Duodenal mucosa (tissue), 2 donors: ENCODE results near the gene SIK3.
"Not testable (repeated sequence)": the region's sequence is repeated elsewhere in the genome, so short reads cannot be mapped to it uniquely, and the experiment has no call there.

Experiments
- H3K27ac ChIP-seq: one replicate; pipeline ENCODE4 v1.7.0; 2013; ENCODE audit warnings: low read depth, low read length
- H3K27me3 ChIP-seq, 2 donors: one replicate each; pipeline ENCODE4 v1.7.0; 2013; ENCODE audit warnings: low read length in 2 of 2, control low read depth in 1 of 2; ENCODE audit not compliant: insufficient read depth in 2 of 2, control insufficient read depth in 1 of 2
- H3K36me3 ChIP-seq, 2 donors: one replicate each; pipeline ENCODE4 v1.7.0; 2013; ENCODE audit warnings: low read length in 2 of 2, control low read depth in 1 of 2; ENCODE audit not compliant: insufficient read depth in 2 of 2, control insufficient read depth in 1 of 2
- H3K4me1 ChIP-seq, 2 donors: one replicate each; pipeline ENCODE4 v1.7.0; 2013; ENCODE audit warnings: low read length in 2 of 2, control low read depth in 1 of 2; ENCODE audit not compliant: insufficient read depth in 2 of 2, control insufficient read depth in 1 of 2
- H3K4me3 ChIP-seq, 2 donors: one replicate each; pipeline ENCODE4 v1.7.0; 2013; ENCODE audit warnings: low read length in 2 of 2, low read depth in 1 of 2
- H3K9ac ChIP-seq, 2 donors: one replicate each; pipeline ENCODE4 v1.7.0; 2013; ENCODE audit warnings: low read length in 2 of 2, low read depth in 1 of 2
- H3K9me3 ChIP-seq, 2 donors: one replicate each; pipeline ENCODE4 v1.7.0; 2013; ENCODE audit warnings: low read length in 2 of 2, control low read depth in 1 of 2; ENCODE audit not compliant: control insufficient read depth in 1 of 2

Gene SIK3

DNA sequence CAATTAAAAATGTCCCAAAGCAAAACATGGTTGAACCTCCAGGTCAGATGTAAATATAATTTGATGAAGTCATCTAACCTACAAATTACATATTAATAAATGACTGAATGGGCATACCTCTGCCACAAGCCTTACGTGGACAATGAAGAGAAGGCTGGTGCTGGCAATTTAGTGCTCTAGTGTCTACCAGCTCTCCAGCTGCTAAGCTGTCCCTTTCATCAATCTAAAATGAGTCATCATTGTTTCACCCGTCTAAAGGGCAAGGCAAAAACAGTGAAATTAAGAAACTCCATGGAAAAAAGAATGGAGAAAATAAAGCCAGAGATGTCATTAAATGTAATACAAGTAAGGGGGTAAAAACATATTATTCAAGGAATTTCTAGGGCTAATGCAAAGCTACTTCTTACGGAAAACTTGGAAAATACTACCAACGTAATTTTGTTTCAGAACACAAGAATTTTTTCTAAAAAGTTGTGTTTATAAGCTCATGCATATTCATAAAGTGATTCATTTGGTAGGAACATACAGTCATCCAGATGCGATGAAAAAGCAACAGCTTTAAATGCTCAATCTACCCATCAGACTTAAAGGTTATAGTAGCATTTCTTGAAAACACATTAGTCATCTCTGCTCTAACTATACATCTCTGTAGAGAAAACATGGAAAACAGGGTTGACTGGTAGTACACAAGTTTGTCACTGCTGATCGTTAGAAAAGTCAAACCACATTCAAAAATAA is 71.5 kb downstream of the SIK3 start:
- H3K9me3 ChIP-seq, result no peaks in the 10 kb centered on the region
- H3K36me3 ChIP-seq, result no peaks in the 10 kb centered on the region
- no peaks in the 10 kb centered on the region for H3K27me3 ChIP-seq
- no peak overlapping the region for H3K9ac ChIP-seq
- H3K4me3 ChIP-seq, result no peak overlapping the region
- peaks cover 21 to 31% of the 10 kb centered on the region in 2 donors for H3K4me1 ChIP-seq
- no peak overlapping the region for H3K27ac ChIP-seq

DNA sequence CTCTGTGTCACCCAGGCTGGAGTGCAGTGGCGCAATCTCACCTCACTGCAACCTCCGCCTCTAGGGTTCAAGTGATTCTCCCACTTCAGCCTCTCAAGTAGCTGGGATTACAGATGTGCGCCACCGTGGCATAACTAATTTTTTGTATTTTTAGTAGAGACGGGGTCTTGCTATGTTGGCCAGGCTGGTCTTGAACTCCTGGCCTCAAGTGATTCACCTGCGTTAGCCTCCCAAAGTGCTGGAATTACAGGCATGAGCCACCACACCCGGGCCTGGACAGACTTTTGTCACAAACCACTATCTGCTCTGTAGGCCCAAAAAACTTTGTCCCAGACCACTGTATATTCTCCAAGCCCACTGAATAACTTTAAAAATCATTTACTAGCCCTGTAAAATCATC is 74.5 kb downstream of the SIK3 start:
- not testable (repeated sequence) for H3K36me3 ChIP-seq, H3K27ac ChIP-seq, H3K9me3 ChIP-seq, H3K9ac ChIP-seq, H3K27me3 ChIP-seq, H3K4me3 ChIP-seq
- H3K4me1 ChIP-seq, result peaks cover 37 to 53% of the 10 kb centered on the region in 2 donors

DNA sequence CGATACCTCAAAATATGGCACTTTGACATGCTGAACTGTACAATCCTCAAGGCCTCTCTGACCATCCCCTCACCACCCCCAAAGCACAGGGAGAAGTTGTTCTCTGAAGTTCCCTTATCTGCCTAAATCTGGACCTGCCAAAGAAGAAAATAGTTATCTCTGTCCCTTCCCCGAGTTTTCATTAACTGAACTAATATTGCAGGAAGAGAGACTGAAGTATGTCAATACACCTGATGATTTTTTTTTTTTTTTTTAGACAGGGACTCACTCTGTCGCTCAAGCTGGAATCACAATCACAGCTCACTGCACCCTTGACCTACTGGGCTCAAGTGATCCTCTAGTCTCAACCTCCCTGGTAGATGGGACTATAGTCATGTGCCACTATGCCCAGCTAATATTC is 75.0 kb downstream of the SIK3 start:
- no peaks in the 10 kb centered on the region for H3K9me3 ChIP-seq
- H3K36me3 ChIP-seq, result no peaks in the 10 kb centered on the region
- no peak overlapping the region for H3K27ac ChIP-seq
- H3K4me3 ChIP-seq, result no peak overlapping the region
- no peak overlapping the region for H3K9ac ChIP-seq
- H3K4me1 ChIP-seq, result peaks cover 37 to 53% of the 10 kb centered on the region in 2 donors
- H3K27me3 ChIP-seq, result no peaks in the 10 kb centered on the region

DNA sequence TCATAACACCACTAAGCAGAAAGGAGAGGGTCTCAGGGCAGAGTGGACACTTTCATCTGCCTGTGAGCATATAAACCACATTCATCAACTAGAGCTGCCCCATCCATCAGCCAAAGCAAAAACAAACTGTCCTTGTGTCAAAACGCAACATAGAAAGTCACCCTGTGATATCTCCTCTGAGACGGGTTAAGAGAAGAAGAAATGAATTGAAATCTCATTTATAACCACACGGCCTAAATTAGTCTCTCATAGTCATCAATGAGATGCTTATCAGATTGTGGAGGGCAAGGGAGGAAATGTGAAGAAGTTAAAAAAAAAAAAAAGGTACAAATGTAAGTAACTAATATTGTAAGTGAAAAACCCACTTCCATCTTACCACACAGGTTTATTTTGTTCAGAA is 75.7 kb downstream of the SIK3 start:
- Histone ChIP-seq H3K9ac (no peak overlapping the region), H3K9me3 (no peaks in the 10 kb centered on the region), H3K4me1 (peaks cover 37 to 53% of the 10 kb centered on the region in 2 donors), H3K36me3 (no peaks in the 10 kb centered on the region), H3K27me3 (no peaks in the 10 kb centered on the region), H3K27ac (no peak overlapping the region), H3K4me3 (no peak overlapping the region)

DNA sequence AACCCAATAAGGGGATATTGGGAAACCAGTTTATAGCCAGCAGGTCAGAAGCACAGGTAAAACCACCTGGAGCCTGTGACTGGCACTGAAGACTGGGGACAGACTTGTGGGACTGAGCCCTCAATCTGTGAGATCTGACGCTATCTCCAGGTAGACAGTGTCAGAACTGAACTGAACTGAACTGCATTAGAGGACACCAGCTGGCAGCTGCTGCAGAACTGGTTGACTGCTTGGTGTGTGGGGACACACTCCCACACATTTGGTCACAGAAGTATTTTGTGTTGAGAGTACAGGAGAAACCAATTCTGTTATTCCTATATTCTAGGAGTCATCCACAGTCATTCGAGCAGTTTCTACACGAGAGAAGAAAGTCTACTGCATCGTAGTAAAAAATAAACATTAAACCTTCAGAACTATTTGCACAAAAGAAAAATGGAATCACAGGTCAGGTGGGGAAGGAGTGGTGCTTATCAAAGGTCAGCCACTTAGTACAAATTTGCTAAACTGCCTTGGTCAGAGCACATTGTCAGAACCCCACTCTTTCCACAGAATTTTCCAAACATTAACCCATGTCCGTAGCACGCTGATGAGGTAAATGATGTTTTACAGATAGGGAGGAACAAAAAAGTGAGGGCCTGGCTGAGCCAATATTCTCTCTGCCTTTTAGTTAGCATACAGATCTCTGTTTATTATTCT is 77.2 kb downstream of the SIK3 start:
- no peak overlapping the region for H3K4me3 ChIP-seq
- peaks cover 32 to 45% of the 10 kb centered on the region in 2 donors for H3K4me1 ChIP-seq
- H3K9me3 ChIP-seq, result no peaks in the 10 kb centered on the region
- no peak overlapping the region for H3K9ac ChIP-seq
- no peak overlapping the region for H3K27ac ChIP-seq
- no peaks in the 10 kb centered on the region for H3K27me3 ChIP-seq
- H3K36me3 ChIP-seq, result no peaks in the 10 kb centered on the region

DNA sequence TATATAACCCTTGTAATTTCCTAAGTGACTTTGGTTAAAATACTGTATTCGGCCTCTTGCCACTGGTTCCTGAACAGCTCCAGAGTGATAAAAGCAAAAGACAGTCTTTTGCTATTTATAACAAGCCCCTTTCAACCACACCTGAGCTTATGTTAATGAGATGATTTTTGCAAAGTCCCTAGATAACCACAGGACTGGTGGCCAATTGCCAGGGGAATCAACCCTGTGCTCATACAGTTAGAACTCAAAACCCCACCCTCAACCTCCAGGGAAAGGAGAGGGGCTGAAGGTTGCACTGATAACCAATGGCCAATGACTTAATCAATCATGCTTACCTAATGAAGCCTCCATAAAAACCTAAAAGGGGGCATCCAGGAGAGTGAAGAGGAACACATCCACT is 77.9 kb downstream of the SIK3 start:
- Histone ChIP-seq H3K4me1 (peaks cover 30 to 40% of the 10 kb centered on the region in 2 donors), H3K9ac (no peak overlapping the region), H3K27me3 (no peaks in the 10 kb centered on the region)

DNA sequence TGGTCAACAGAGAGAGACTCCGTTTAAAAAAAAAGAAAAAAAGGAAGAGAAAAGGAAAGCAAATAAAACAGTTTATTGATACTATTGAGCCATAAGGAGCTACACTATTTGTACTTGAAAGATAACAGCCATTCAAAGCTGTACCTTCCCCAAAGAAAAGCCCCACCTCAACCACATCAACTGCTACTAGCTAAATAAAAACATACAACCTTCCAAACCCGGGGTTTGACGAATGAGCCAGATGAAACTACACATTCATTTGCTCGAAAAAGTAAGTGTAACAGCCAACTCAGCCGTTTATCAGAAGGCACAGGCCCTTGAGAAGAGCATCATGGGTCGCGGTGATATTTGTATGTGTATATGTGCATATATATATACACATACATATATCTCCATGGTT is 78.4 kb downstream of the SIK3 start:
- Histone ChIP-seq H3K9me3 (no peaks in the 10 kb centered on the region), H3K27me3 (no peaks in the 10 kb centered on the region), H3K36me3 (no peaks in the 10 kb centered on the region), H3K27ac (no peak overlapping the region), H3K9ac (no peak overlapping the region), H3K4me1 (peaks cover 27 to 36% of the 10 kb centered on the region in 2 donors), H3K4me3 (peak overlapping the region in 1 of 2 donors; percentile 3)

More for the DNA sequence above, 77.9 kb downstream of the SIK3 start:
- Histone ChIP-seq H3K4me3 (no peak overlapping the region), H3K36me3 (no peaks in the 10 kb centered on the region), H3K9me3 (no peaks in the 10 kb centered on the region), H3K27ac (no peak overlapping the region)

DNA sequence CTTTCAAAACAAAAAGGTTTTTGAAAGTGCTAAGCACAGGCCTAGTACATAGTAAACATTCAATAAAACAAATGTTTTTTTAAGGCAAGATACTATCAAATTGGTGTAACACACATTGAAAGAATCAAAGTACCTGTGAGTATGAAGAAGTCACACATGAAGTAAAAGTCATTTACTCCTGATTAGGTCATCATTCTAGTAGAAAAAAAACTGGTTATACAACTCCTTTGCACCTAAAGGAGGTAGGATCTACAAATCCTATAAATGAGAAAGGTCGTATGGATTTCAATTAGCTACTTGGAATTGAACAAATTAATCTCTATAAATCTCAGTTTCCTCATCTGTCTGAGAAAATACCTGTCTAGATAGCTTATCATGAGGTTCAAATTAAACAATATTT is 80.8 kb downstream of the SIK3 start:
- Histone ChIP-seq H3K4me3 (no peak overlapping the region), H3K36me3 (no peaks in the 10 kb centered on the region), H3K27me3 (no peaks in the 10 kb centered on the region), H3K27ac (no peak overlapping the region), H3K4me1 (peaks cover 17 to 25% of the 10 kb centered on the region in 2 donors), H3K9me3 (no peaks in the 10 kb centered on the region), H3K9ac (no peak overlapping the region)

DNA sequence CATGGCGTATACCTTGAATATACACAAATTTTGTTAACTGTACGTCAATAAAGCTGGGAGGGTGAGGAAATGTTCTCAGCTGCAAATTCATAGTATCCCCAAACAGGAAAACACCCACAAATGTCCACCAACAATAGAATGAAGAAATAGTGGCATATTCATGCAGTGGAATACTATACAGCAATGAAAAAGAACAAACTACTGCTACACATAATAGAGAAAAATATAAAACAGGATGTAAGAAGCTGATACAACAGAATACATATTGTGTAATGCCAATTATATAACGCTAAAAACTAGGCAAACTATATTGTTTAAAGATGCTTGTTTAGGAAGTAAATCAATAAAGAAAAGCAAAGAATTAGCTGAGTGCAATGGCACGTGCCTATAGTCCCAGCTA is 81.5 kb downstream of the SIK3 start:
- H3K9ac ChIP-seq, result no peak overlapping the region

DNA sequence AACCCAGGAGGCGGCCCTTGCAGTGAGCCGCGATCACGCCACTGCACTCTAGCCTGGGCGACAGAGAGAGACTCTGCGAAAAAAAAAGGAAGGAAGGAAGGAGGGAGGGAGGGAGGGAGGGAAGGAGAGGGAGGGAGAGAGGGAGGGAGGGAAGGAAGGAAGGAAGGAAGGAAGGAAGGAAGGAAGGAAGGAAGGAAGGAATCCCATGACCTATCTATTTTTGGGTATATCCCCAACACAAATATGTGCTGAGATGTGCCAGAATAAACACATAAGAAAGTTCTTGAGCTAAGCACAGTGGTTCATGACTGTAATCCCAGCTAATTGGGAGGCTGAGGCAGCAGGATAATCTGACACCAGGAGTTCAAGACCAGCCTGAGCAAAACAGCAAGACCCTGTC is 82.0 kb downstream of the SIK3 start:
- Histone ChIP-seq H3K9ac (no peak overlapping the region), H3K4me1 (peaks cover 13 to 18% of the 10 kb centered on the region in 2 donors), H3K36me3 (no peaks in the 10 kb centered on the region), H3K27me3 (no peaks in the 10 kb centered on the region), H3K27ac (no peak overlapping the region), H3K4me3 (no peak overlapping the region), H3K9me3 (no peaks in the 10 kb centered on the region)

More for the DNA sequence above, 81.5 kb downstream of the SIK3 start:
- Histone ChIP-seq H3K4me1 (peaks cover 16 to 22% of the 10 kb centered on the region in 2 donors), H3K27me3 (no peaks in the 10 kb centered on the region), H3K9me3 (no peaks in the 10 kb centered on the region), H3K27ac (no peak overlapping the region), H3K4me3 (no peak overlapping the region), H3K36me3 (no peaks in the 10 kb centered on the region)
